Measurements from ENCODE around the gene IPO9. TPM values are rescaled to one million over a fixed set of nuclear protein-coding genes. Genes with fewer than 3 reads are reported as not detected.

IPO9 gene
- polyA plus RNA-seq, 1 experiment = 49.5 TPM

DNA sequence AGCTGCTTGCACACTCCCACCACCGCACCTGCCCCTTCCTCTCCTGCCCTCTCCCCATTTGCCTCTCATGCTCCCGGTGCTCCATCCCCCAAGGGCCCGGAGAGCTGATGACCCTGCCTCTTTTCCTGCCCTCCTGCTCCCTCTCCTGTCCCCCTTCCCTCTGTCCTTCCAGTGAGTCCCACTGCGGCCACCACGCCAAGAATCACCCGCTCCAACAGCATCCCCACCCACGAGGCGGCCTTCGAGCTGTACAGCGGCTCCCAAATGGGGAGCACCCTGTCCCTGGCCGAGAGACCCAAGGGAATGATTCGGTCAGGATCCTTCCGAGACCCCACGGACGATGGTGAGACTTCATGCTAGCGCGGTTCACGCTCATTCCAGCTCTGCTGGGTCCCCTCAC is 40.7 kb upstream of the IPO9 start:
- peaks cover 38% of the 10 kb centered on the region for H3K36me3 ChIP-seq (ENCODE audit: control insufficient read depth, insufficient read depth, low read length)
- no peak for DNase-seq (ENCODE audit: low read depth)
- H3K4me3 ChIP-seq (ENCODE audit: low read depth, low read length) = no peak overlapping the region
- H3K27me3 ChIP-seq (ENCODE audit: control insufficient read depth, insufficient read depth, low read length) = no peaks in the 10 kb centered on the region
- POLR2A ChIA-PET = interaction anchor here (0.6 kb wide), 2 partner anchors 23 to 256 kb away, joined by 3 read pairs; no protein-coding TSS in a partner anchor
- TF ChIP-seq, protein P1, sequence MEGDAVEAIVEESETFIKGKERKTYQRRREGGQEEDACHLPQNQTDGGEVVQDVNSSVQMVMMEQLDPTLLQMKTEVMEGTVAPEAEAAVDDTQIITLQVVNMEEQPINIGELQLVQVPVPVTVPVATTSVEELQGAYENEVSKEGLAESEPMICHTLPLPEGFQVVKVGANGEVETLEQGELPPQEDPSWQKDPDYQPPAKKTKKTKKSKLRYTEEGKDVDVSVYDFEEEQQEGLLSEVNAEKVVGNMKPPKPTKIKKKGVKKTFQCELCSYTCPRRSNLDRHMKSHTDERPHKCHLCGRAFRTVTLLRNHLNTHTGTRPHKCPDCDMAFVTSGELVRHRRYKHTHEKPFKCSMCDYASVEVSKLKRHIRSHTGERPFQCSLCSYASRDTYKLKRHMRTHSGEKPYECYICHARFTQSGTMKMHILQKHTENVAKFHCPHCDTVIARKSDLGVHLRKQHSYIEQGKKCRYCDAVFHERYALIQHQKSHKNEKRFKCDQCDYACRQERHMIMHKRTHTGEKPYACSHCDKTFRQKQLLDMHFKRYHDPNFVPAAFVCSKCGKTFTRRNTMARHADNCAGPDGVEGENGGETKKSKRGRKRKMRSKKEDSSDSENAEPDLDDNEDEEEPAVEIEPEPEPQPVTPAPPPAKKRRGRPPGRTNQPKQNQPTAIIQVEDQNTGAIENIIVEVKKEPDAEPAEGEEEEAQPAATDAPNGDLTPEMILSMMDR (IDR thresholded peaks at IDR 0.05; ENCODE audit: insufficient read depth, low read depth, low read length) = no peak
- CTCF ChIA-PET = interaction anchor here (0.6 to 18.3 kb wide), 6 partner anchors 10 to 432 kb away, joined by 3 to 495 read pairs (median 4); no protein-coding TSS in a partner anchor

DNA sequence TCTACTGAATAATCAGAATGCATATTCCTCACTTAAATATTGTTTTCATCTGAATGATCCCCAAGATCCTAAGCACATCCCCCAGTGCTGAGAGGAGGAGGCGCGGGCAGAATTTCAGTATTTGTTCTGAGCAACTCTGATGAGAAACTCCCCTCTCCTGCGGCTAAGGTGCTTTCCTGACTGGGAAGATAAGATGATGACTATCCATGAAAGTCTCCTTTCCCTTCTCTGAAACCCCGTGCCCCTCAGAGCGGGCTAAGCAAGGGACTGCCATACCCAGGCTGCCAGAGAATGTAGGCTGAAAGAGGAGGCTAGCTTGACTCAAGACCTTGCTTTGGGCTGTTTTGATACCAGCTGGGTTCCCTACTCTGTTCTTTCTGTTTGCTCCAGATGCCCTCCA is 39.7 kb upstream of the IPO9 start:
- H3K27me3 ChIP-seq (ENCODE audit: control insufficient read depth, insufficient read depth, low read length) = no peaks in the 10 kb centered on the region
- POLR2A ChIA-PET = no interaction called here
- H3K4me3 ChIP-seq (ENCODE audit: low read depth, low read length) = no peak overlapping the region
- peaks cover 38% of the 10 kb centered on the region for H3K36me3 ChIP-seq (ENCODE audit: control insufficient read depth, insufficient read depth, low read length)
- TF ChIP-seq, protein P1 (IDR thresholded peaks at IDR 0.05; ENCODE audit: insufficient read depth, low read depth, low read length) = no peak
- CTCF ChIA-PET = interaction anchor here (0.5 to 18.3 kb wide), 7 partner anchors 9 to 431 kb away, joined by 3 to 495 read pairs (median 6); no protein-coding TSS in a partner anchor
- no peak for DNase-seq (ENCODE audit: low read depth)

DNA sequence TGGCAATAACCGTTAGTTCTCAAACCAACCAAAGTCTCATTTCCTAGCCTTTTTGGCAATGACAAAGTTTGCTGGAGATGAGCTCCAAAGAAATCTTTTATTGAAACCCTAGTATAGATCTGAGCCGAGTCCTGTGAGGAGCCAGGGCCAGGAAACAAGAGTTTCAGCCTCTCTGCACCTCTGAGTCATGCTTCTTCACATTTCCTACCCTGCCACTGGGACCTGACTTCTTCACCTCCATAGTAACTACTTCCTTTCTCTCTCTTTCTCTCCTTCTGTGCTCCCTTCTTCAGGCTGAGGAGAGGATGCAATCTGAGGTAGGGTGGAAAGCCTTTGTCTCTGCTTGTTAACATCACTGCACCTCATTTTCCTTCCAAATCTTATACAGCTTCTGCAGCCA is 38.7 kb upstream of the IPO9 start:
- TF ChIP-seq, protein P1 (IDR thresholded peaks at IDR 0.05; ENCODE audit: insufficient read depth, low read depth, low read length) = no peak
- Histone ChIP-seq H3K36me3 (ENCODE audit: control insufficient read depth, insufficient read depth, low read length) (peaks cover 43% of the 10 kb centered on the region), H3K27me3 (ENCODE audit: control insufficient read depth, insufficient read depth, low read length) (no peaks in the 10 kb centered on the region), H3K4me3 (ENCODE audit: low read depth, low read length) (no peak overlapping the region)
- CTCF ChIA-PET = interaction anchor here (0.7 to 18.3 kb wide), 10 partner anchors 10 to 274 kb away, joined by 3 to 495 read pairs (median 6); no protein-coding TSS in a partner anchor
- POLR2A ChIA-PET = no interaction called here
- DNase-seq (ENCODE audit: low read depth) = no peak

DNA sequence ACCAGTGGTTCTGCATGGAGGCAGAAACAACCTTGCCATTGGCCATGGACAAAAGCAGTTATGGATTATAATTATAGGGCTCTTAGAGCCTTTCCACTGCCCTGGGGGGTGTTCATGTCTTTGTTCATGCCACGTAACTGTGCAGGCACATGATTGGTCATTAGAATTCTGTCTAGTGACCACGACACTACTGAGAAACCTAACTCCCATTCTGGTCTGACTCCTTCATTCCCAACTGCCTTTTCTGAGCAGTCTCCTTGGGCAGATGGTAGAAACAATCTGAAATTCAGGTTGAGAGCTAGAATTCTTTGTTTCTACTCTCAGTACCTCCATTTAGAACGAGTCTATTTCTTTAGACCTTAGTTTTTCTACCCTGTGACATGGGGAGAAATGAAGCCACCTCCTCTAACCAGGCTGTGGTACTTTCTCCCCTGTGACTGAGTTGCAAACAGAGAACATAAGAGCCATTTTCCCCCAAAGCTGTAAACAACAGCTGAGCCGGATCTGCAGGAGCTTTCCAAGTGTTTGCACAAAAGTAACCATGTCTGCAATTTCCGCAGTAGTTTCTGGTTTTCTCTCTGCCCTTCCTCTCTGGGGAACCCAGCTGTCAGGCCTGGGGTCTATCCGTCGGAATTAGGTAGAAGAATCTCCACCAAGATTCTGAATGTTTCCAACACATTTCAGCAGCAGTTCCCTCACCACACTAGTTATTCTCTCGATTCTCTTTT is 37.7 kb upstream of the IPO9 start:
- TF ChIP-seq, protein P1 (IDR thresholded peaks at IDR 0.05; ENCODE audit: insufficient read depth, low read depth, low read length) = no peak
- peaks cover 41% of the 10 kb centered on the region for H3K36me3 ChIP-seq (ENCODE audit: control insufficient read depth, insufficient read depth, low read length)
- no peak for DNase-seq (ENCODE audit: low read depth)
- H3K27me3 ChIP-seq (ENCODE audit: control insufficient read depth, insufficient read depth, low read length) = no peaks in the 10 kb centered on the region
- POLR2A ChIA-PET = no interaction called here
- no peak overlapping the region for H3K4me3 ChIP-seq (ENCODE audit: low read depth, low read length)
- CTCF ChIA-PET = interaction anchor here (0.8 to 18.3 kb wide), 14 partner anchors 21 to 275 kb away, joined by 3 to 495 read pairs (median 4); no protein-coding TSS in a partner anchor

DNA sequence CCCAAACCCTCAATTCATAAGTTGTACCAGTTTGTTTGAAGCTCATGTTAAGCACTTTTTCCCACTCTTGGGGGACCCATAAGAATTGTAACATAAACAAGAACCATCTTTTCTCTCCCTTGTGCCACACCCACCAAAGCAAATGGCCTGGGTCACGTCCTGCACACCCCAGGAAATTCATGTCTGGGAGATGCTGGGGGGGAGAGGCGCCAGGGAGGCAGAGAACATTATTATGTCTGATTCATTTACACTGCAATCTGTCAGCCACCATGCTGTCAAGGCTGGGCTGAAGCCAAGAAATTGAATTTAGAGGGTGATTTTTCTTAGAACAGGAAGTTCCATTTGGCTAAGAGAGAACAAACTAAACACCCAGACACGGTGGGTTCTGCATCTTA is 37.2 kb upstream of the IPO9 start:
- DNase-seq (ENCODE audit: low read depth) = peak; percentile 42
- Histone ChIP-seq H3K27me3 (ENCODE audit: control insufficient read depth, insufficient read depth, low read length) (no peaks in the 10 kb centered on the region), H3K36me3 (ENCODE audit: control insufficient read depth, insufficient read depth, low read length) (peaks cover 36% of the 10 kb centered on the region), H3K4me3 (ENCODE audit: low read depth, low read length) (no peak overlapping the region)
- TF ChIP-seq, protein P1 (IDR thresholded peaks at IDR 0.05; ENCODE audit: insufficient read depth, low read depth, low read length) = no peak
- ChIA-PET CTCF (interaction anchor here (0.8 to 18.3 kb wide), 12 partner anchors 28 to 258 kb away, joined by 3 to 495 read pairs (median 5); no protein-coding TSS in a partner anchor), POLR2A (no interaction called here)

Data from BJ (cell line).